ENCODE measurements around the gene RIPK1. TPM values are rescaled to one million over a fixed set of nuclear protein-coding genes. Genes with fewer than 3 reads are reported as not detected.
A peak's percentile ranks its signal among the peaks of the same experiment; 100 is the strongest.

Gene RIPK1
- total and polyA plus RNA-seq, 9 of the 15 experiments (the other 6 are each of a cell fraction or from before 2014, with no cell fraction given), result 3.8 to 24.9 (median 17.7) TPM

- TF ChIP-seq, protein P1, sequence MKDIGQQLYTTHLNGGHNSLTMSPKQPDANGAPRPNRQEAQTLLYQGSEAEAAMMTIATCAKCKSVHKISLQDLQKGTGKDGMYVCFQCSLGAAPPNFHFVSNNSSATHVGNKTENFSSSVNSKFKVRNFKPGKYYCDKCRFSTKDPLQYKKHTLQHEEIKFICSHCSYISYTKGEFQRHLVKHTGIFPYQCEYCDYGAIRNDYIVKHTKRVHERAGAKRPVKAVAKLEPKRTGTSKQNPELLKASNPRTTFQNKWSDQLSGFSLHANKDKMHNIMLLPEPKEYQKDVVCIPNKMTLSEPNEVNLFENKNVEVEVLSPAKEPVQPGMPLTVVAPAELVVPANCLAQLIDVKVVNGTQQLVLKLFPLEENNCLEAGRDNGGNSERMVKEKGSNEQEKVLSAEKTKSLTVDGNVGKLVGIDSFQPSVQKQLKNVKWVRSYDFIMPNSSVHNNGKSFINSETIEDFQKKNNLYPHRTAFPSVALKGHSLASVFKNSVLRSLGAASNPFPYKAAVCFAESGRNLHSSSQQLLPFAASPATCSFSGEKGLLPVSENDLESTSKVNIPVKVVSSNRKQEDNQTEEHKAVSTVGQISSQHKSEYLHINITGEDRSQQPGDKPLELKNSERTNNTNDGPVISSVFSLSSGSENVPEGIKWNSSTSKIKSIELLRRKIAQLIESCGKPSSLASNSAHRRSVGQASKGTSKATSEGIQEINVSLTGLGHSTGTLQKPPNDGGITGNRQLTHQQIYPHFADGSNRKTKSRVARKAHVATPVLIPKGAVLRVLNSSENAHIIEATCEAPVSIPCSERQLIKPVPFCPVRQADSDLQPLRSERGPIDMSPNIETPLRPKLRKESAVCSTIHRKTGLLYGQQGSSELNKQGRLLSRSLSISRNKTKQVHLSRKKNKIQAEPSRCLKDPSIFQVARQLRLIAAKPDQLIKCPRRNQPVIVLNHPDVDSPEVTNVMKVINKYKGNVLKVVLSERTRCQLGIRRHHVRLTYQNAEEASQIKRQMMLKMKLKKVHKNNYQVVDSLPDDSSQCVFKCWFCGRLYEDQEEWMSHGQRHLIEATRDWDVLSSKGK (CRISPR knock-in tag; IDR thresholded peaks at IDR 0.05), result no peak
- TF ChIP-seq ZNF507 (tag; conservative IDR thresholded peaks at IDR 0.05), result no peak
- TF ChIP-seq ETV5 (CRISPR knock-in tag; IDR thresholded peaks at IDR 0.05; ENCODE audit: low read depth), result peak; percentile 60
- TF ChIP-seq, protein P2, sequence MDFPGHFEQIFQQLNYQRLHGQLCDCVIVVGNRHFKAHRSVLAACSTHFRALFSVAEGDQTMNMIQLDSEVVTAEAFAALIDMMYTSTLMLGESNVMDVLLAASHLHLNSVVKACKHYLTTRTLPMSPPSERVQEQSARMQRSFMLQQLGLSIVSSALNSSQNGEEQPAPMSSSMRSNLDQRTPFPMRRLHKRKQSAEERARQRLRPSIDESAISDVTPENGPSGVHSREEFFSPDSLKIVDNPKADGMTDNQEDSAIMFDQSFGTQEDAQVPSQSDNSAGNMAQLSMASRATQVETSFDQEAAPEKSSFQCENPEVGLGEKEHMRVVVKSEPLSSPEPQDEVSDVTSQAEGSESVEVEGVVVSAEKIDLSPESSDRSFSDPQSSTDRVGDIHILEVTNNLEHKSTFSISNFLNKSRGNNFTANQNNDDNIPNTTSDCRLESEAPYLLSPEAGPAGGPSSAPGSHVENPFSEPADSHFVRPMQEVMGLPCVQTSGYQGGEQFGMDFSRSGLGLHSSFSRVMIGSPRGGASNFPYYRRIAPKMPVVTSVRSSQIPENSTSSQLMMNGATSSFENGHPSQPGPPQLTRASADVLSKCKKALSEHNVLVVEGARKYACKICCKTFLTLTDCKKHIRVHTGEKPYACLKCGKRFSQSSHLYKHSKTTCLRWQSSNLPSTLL (IDR thresholded peaks at IDR 0.05), result no peak
- TF ChIP-seq XRCC5 (IDR thresholded peaks at IDR 0.05; ENCODE audit: low read depth, low read length), result no peak; the same call in 1 of the 2 replicates
- 0 out of 2 replicates have a peak, but pooled peaks have one; percentile 5 for TF ChIP-seq CBFA2T3 (IDR thresholded peaks at IDR 0.05)
- TF ChIP-seq ZBTB17 (CRISPR knock-in tag; IDR thresholded peaks at IDR 0.05), result peak; percentile 68
- TF ChIP-seq CREB3 (tag; conservative IDR thresholded peaks at IDR 0.05; ENCODE audit: low read depth), result no peak
- TF ChIP-seq HMG20A (CRISPR knock-in tag; conservative IDR thresholded peaks at IDR 0.05), result no peak
- no peak for TF ChIP-seq SETDB1 (IDR thresholded peaks at IDR 0.05; ENCODE audit: low read length)
- no peak for TF ChIP-seq TRIM24 (IDR thresholded peaks at IDR 0.05)
- no peak for TF ChIP-seq ETV1 (tag; conservative IDR thresholded peaks at IDR 0.05; ENCODE audit: low read depth)
- TF ChIP-seq XRCC3 (IDR thresholded peaks at IDR 0.05), result no peak
- TF ChIP-seq HDAC3 (IDR thresholded peaks at IDR 0.05; ENCODE audit: borderline replicate concordance, partially characterized antibody), result no peak
- TF ChIP-seq ILF3 (IDR thresholded peaks at IDR 0.05; ENCODE audit: borderline replicate concordance), result no peak; the same call in none of the 2 replicates
- TF ChIP-seq ILK (tag; IDR thresholded peaks at IDR 0.05; ENCODE audit: borderline replicate concordance, low read depth), result no peak
- TF ChIP-seq NCOA1 (IDR thresholded peaks at IDR 0.05; ENCODE audit: low read depth), result no peak
- TF ChIP-seq ZNF764 (CRISPR knock-in tag; IDR thresholded peaks at IDR 0.05; ENCODE audit: low read depth), result no peak
- TF ChIP-seq SMC3 (conservative IDR thresholded peaks at IDR 0.05; ENCODE audit: insufficient read depth, low read depth, low read length), result peak; percentile 51; the same call in 1 of the 2 replicates
- TF ChIP-seq, protein P3, sequence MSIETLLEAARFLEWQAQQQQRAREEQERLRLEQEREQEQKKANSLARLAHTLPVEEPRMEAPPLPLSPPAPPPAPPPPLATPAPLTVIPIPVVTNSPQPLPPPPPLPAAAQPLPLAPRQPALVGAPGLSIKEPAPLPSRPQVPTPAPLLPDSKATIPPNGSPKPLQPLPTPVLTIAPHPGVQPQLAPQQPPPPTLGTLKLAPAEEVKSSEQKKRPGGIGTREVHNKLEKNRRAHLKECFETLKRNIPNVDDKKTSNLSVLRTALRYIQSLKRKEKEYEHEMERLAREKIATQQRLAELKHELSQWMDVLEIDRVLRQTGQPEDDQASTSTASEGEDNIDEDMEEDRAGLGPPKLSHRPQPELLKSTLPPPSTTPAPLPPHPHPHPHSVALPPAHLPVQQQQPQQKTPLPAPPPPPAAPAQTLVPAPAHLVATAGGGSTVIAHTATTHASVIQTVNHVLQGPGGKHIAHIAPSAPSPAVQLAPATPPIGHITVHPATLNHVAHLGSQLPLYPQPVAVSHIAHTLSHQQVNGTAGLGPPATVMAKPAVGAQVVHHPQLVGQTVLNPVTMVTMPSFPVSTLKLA (conservative IDR thresholded peaks at IDR 0.05), result peak in 1 of 2 experiments; percentile 68; a peak in 2 of 4 replicates
Observed at GRCh38 chr6:3157131-3157933, 89.0 kb downstream of the RIPK1 start, which contains the start of gene TUBB2A (continued).
